GM21825 (cell line): ENCODE results near the gene MIOX.

Source experiments
- ATAC-seq: cut with Tn5 transposase; IDR thresholded peaks from one replicate; pipeline ENCODE4 v1.9.1; 2021; ENCODE audit warnings: mild to moderate bottlenecking, moderate library complexity; ENCODE audit not compliant: unreplicated experiment

Gene MIOX

GRCh38 chr22:50454556-50455075 lies 32.0 kb upstream of the MIOX start:
- ATAC-seq: no peak

GRCh38 chr22:50455201-50455600 lies 31.5 kb upstream of the MIOX start:
- ATAC-seq: no peak

DNA sequence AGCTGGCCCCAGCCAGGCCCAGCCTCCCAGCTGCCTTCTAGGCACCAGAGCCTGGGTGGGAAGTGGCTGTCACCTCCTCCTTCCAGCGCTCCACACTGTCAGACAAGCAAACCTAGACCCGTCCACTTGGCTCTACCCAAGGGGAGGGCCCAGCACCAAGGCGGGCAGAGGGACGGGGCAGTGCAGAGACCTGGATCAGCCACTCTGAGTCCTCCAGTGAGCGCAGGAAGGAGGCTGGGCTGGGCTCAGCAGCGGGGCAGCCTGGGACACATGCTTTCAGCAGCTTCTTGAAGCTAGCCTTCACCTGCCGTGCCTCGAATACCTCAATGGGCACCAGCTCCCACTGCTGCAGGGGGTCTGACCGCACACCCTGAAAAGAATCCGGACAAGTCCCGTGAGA lies 30.6 kb upstream of the MIOX start:
- no peak for ATAC-seq

DNA sequence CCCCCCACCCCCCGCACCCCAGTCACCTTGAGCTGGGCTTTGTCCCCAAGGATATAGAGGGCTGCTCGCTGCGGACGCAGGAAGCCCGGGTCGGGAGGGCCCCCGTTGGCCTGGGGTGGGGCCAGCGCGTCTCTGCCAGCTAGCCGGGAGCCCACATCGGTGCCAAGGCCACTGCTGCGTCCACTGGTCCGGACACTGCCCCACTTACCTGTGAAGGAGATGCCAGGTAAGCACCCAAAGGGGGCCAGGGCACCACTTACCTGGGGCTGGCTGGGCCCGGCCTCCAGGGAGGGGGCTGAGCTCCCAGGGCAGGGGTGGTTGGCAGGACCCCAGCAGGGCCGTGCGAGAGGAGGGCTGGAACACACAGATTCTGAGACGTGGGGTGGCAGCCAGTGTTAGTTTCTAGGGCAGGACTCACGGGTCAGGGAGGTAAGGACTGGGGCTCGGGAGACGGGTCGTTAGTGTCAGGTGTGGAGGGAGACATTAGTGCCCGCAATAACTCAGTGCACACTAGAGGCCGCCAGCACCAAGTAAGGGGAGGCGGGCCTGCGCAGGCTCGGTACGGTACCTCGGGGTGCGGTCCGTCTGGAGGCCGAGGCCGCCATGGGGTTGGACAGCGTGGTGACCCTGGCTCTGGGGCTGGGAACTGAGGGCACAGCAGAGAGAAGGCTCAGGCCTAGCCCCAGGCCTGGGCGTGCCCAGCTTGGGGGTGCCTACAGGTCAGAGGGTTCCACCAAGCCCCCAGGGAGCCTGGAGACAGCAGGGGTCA lies 30.0 kb upstream of the MIOX start:
- no peak for ATAC-seq

DNA sequence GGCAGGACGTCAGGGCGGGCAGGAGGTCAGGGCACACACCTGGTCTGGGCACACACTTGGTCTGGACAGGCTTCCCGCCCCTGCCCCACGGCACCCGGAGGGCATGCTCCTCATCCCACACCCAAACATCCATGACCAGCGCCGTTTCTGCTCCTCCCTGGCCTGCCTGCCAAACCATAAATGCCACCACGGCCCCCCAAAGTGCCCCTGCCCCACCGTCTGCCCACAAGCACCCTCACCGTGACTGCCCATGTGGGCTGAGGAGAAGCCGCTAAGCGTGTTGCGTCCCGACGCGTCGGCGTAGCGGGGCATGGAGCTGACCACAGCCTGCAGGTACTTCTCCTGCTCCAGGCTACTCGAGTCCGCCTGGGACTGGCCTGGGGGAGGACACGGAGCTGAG lies 27.6 kb upstream of the MIOX start:
- ATAC-seq: no peak

GRCh38 chr22:50459496-50460140 lies 27.0 kb upstream of the MIOX start:
- ATAC-seq: no peak

DNA sequence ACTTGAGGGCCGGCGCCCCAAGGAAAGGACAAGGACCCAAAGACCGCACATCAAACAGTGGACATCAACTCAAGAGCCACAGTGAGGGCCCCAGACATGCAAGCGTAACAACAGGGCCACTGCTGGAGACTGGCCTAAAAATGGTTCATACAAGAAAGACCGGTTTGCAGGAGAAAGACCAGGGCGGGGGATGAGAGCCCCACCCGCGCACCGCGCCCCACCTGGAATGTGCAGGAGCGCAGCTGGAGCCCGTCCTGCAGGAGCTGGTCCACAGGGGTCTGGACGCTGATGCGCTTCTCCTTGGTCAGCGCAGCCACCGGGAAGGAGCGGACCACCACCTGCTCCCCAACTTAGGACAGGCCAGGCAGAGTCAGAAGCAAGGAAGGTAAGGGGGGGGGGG lies 25.7 kb upstream of the MIOX start:
- ATAC-seq: no peak

DNA sequence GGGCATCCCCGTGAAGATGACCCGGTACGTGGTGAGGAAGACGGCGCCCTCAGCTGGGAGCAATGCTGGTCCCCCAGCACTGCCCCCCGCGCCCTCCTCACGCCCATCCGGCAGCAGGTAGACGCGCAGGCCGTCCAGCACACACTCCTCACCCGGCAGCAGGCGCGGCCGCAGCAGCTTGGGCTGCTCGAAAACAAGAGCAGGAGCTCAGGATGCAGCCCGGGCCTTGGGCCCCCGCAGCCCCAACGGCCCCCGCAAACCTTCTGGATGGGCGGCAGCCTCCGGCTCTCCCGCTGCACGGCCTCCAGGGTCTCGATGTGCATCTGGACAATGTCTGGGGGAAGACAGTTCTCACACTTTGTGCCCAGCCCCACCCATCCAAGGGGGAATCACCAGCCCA lies 25.1 kb upstream of the MIOX start:
- ATAC-seq: no peak

GRCh38 chr22:50461979-50462540 lies 24.6 kb upstream of the MIOX start:
- no peak for ATAC-seq

GRCh38 chr22:50463188-50463900 lies 23.3 kb upstream of the MIOX start:
- no peak for ATAC-seq

DNA sequence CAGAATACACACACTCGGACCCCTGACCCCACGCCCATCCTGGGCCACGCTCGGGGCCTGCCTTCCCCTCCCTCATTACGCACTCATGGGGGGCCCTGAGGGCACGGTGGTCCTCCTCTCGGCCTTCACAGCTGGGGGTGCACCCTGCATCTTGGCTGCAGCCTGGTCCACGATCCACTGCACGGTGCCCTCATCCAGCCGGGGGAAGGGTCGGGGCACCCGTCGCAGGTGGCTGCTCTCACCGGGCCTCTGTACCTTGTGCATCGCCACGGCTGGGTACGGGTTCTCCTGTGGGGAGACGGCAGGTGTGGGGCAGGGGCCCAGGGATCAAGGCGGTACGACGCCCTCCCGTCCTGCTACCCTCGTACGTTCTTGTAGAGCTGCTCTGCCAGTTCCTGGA lies 22.2 kb upstream of the MIOX start:
- no peak for ATAC-seq

DNA sequence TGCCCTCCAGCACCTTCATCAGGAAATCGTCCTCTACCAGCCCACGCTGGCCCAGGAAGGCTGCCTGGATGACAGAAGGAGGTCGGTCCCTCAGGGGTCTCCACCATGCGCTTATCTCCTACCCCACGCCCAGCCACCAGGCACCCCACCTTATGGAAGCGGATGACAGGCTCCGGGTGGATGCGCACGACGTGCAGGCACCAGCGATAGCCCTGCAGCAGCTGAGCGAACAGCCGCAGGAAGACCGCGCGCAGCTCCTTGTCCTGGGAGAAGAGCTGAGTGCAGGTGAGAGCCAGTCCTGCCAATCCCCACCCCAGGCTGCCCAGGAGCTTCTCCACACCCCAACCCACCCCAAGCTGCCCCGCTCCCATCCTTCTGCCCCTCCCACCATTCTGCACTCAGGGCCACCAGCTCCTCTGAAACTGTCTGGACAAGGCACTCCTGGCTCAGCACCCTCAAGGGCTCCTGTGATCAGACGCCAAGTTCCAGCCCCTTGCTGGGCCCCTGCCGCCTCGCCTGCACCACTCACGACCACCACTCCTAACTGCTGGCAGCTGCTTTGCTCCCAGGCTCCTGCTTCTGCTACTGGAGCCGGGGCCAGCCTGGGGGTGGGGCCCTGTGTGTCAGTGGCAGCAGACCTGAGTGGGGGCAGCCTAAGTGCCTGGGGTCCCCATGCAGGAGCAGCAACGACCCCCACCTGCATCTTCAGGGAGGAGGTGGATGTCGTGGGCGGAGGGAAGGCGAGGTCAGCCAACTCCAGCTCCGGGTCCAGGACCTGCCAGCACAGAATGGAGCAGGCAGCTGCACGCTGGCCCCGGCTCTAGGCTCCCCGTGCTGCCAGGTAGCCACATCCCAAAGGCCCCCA lies 21.4 kb upstream of the MIOX start:
- no peak for ATAC-seq

DNA sequence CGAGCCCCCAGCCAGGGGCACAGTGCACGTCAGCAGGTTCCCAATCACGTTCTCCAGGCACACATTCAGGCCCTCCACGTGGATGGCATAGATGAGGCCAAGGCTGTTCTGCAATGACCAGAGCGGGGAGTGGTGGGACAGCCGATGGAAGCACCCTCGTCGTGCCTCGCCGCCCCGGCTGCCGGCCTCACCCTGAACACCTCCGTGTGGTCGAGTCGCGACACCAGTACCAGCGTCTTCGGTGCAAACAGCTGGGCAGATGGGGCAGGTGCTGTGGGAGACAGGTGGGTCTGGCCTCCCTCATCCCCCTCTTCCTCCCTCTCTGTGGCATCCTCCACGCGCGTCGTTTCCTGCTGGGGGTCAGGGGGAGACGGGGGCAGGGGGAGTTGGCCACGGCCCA lies 19.3 kb upstream of the MIOX start:
- no peak for ATAC-seq

DNA sequence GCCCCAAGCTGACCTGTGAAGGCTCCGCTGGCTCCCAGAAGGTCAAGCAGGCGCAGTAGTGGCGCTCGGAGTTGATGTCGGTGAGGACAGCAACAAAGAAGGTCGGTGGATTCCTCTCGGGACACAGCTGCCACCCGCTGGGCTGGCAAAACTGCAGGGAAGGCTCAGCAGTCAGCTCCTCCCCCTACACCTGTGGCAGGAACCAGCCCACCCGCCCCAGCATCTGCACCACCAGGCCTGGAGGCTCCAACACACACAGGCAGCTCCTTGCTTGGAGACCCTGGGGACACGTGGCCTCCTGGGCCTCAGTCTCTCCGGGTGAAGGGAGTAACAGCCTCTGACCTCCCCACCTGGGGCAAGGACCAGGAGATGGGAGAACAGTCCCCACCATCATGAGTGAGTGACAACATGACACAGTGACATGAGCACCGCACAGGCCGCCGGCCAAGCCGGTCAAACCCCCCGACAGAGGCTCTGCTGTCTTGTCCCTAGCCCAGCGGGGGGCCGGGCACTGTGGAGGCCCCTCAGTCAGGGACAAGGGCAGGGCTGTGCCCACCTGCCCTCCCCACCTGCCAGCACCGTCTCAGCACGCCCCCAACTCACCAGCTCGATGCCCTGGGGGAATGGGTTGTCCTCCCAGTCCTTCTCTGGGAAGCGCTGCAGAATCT lies 18.8 kb upstream of the MIOX start:
- ATAC-seq: no peak

GRCh38 chr22:50468626-50469025 lies 18.0 kb upstream of the MIOX start:
- no peak for ATAC-seq

DNA sequence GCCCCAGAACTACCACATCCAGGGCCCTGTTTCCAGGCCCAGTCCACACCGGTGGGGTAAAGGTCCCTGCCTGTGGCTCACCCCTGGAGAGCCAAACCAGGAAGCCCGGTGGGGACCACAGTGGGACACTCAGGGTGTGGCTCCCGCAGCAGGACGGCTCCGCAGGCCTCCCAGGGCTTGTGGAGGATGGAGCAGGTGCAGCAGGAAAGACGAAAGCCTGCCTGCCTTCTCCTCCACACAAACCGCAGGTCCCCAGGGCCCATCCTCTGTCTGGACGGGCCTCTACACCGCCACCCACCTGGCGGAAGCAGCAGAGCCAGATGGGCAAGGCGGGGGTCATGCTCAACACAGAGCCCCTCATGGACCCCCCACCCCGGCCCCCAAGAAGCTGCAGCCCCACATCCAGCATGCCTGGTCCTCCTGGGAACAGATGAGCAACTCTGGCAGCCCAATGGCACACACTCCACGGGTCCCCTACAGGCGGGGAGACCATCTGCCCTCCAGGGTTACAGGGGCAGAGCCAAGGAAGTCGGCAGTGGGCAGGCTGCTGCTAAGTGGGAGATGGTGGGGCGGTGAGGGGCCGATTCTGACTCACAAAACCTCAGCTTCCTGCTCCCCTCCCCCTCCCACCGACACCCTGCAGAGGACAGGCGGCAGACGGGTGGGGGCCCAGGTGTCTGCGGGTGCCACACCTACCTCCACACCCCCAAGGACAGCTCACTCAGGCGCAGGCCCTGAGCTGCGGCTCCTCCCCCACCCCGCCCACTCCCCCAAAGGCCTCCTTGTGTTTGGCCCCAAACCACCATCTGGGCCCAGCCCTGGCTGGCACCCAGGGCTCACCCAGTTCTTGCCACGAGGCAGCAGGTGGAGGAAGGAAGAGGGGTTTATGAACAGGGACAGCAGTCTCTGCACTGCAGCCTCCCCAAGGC lies 17.0 kb upstream of the MIOX start:
- peak; percentile 47 for ATAC-seq

GRCh38 chr22:50470491-50470890 lies 16.2 kb upstream of the MIOX start:
- ATAC-seq: no peak

- ATAC-seq: no peak
Measured at GRCh38 chr22:50471197-50471847, 15.3 kb upstream of the MIOX start.
